Measurements from ENCODE around the gene MTARC2. TPM values are rescaled to one million over a fixed set of nuclear protein-coding genes. Genes with fewer than 3 reads are reported as not detected.

Gene MTARC2
- total and polyA plus RNA-seq, 3 experiments from 2014 or later, result not detected

DNA sequence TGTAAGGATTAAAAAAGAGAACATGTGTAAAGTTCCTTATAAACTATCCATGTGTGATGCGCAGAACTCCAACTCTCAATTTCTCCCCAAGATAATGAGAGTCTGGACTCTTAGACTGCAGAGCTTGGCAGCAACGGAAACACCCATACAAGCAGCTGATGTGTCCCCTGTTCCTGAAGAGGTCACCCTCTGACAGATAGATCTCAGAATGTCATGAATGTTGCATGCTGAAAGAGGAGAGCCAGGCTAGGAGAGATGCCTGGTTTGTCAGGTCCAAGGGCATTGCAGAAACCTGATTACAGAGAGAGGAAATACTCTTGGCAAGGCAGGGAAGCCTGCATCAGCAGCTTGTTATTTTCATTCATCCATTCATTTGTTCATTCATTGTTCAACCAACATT lies 62.8 kb downstream of the MTARC2 start:
- H3K27ac ChIP-seq (ENCODE audit: low read depth, low read length), result no peak overlapping the region
- POLR2A ChIA-PET, result no interaction called here
- no peaks in the 10 kb centered on the region for H3K4me1 ChIP-seq (ENCODE audit: insufficient read depth, low read length)
- H3K36me3 ChIP-seq (ENCODE audit: insufficient read depth, low read length), result no peaks in the 10 kb centered on the region
- Mint-ChIP-seq H3K36me3 (no peaks in the 10 kb centered on the region), H3K9me3 (no peaks in the 10 kb centered on the region), H3K27ac (no peak overlapping the region), H3K4me1 (peaks cover 6 to 10% (median 7%) of the 10 kb centered on the region in 3 donors), H3K27me3 (peaks cover 3 to 64% of the 10 kb centered on the region in 2 donors), H3K4me3 (peak overlapping the region in 4 of 7 donors; percentile 58 to 75 (median 69))
- no peaks in the 10 kb centered on the region for H3K9me3 ChIP-seq (ENCODE audit: low read length)
- H3K27me3 ChIP-seq (ENCODE audit: insufficient read depth, low read length, poor library complexity, severe bottlenecking), result no peaks in the 10 kb centered on the region
- CTCF ChIA-PET, result interaction anchor here (0.9 to 1.4 kb wide), 5 partner anchors 12 to 1645 kb away, joined by 3 to 5 read pairs (median 5); no protein-coding TSS in a partner anchor
- H3K4me3 ChIP-seq (ENCODE audit: low read length), result no peak overlapping the region
- no peak for DNase-seq

DNA sequence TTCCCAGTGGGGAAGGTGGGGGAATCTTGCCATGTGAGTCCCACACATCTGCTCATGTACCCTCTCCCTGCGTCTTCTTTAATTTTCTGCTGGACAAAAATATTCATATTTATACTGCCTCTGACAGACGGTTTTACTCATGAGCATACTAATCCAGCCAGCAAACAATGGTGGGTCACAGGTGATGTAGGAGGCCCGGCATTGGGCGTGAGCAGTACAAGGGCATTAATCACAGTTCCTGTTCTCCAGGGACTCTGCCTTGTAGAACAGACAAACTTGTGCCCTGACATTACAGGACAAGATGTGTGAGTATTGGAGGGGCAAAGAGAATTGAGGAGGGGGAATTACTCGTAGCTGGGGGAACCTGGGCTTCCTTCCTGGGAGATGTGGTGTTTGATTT lies 63.6 kb downstream of the MTARC2 start:
- H3K36me3 Mint-ChIP-seq, result no peaks in the 10 kb centered on the region
- CTCF ChIA-PET, result interaction anchor here (1.2 kb wide), 1 partner anchor 1644 kb away, joined by 5 read pairs; no protein-coding TSS in a partner anchor
- no peaks in the 10 kb centered on the region for H3K4me1 ChIP-seq (ENCODE audit: insufficient read depth, low read length)

GRCh38 chr1:220812308-220812707 lies 64.2 kb downstream of the MTARC2 start:
- no peak overlapping the region for H3K4me3 Mint-ChIP-seq
- Histone ChIP-seq H3K4me1 (ENCODE audit: insufficient read depth, low read length) (no peaks in the 10 kb centered on the region), H3K9me3 (ENCODE audit: low read length) (no peaks in the 10 kb centered on the region), H3K27me3 (ENCODE audit: insufficient read depth, low read length, poor library complexity, severe bottlenecking) (no peaks in the 10 kb centered on the region), H3K36me3 (ENCODE audit: insufficient read depth, low read length) (no peaks in the 10 kb centered on the region), H3K27ac (ENCODE audit: low read depth, low read length) (no peak overlapping the region), H3K4me3 (ENCODE audit: low read length) (no peak overlapping the region)
- ChIA-PET CTCF (no interaction called here), POLR2A (no interaction called here)
- no peaks in the 10 kb centered on the region for H3K9me3 Mint-ChIP-seq
- no peak for DNase-seq
- no peak overlapping the region for H3K27ac Mint-ChIP-seq
- no peaks in the 10 kb centered on the region for H3K36me3 Mint-ChIP-seq
- H3K27me3 Mint-ChIP-seq, result peaks cover 3 to 55% of the 10 kb centered on the region in 2 donors
- H3K4me1 Mint-ChIP-seq, result peaks cover 6 to 10% (median 7%) of the 10 kb centered on the region in 3 donors

More for the DNA sequence above, 63.6 kb downstream of the MTARC2 start:
- H3K27me3 ChIP-seq (ENCODE audit: insufficient read depth, low read length, poor library complexity, severe bottlenecking), result no peaks in the 10 kb centered on the region
- H3K27ac Mint-ChIP-seq, result peak overlapping the region in 2 of 8 donors; percentile 11 to 44
- no peaks in the 10 kb centered on the region for H3K36me3 ChIP-seq (ENCODE audit: insufficient read depth, low read length)
- H3K4me1 Mint-ChIP-seq, result peaks cover 6 to 10% (median 7%) of the 10 kb centered on the region in 3 donors
- H3K4me3 ChIP-seq (ENCODE audit: low read length), result no peak overlapping the region
- peaks cover 3 to 60% of the 10 kb centered on the region in 2 donors for H3K27me3 Mint-ChIP-seq
- no peak overlapping the region for H3K4me3 Mint-ChIP-seq
- no peak overlapping the region for H3K27ac ChIP-seq (ENCODE audit: low read depth, low read length)
- POLR2A ChIA-PET, result no interaction called here
- no peak for DNase-seq
- no peaks in the 10 kb centered on the region for H3K9me3 Mint-ChIP-seq
- no peaks in the 10 kb centered on the region for H3K9me3 ChIP-seq (ENCODE audit: low read length)

- Histone ChIP-seq H3K9me3 (ENCODE audit: low read length) (no peaks in the 10 kb centered on the region), H3K4me1 (ENCODE audit: insufficient read depth, low read length) (no peaks in the 10 kb centered on the region), H3K4me3 (ENCODE audit: low read length) (no peak overlapping the region), H3K27me3 (ENCODE audit: insufficient read depth, low read length, poor library complexity, severe bottlenecking) (no peaks in the 10 kb centered on the region), H3K27ac (ENCODE audit: low read depth, low read length) (no peak overlapping the region), H3K36me3 (ENCODE audit: insufficient read depth, low read length) (no peaks in the 10 kb centered on the region)
- ChIA-PET POLR2A (no interaction called here), CTCF (no interaction called here)
- peak overlapping the region in 1 of 8 donors; percentile 33 for H3K27ac Mint-ChIP-seq
- H3K4me1 Mint-ChIP-seq, result peaks cover 6 to 10% (median 7%) of the 10 kb centered on the region in 3 donors
- H3K4me3 Mint-ChIP-seq, result no peak overlapping the region
- H3K36me3 Mint-ChIP-seq, result no peaks in the 10 kb centered on the region
- no peaks in the 10 kb centered on the region for H3K9me3 Mint-ChIP-seq
- peaks cover 6 to 52% of the 10 kb centered on the region in 2 donors for H3K27me3 Mint-ChIP-seq
- no peak for DNase-seq
These were observed 64.9 kb downstream of the MTARC2 start for GRCh38 chr1:220813013-220813412.

GRCh38 chr1:220815409-220815808 lies 67.3 kb downstream of the MTARC2 start:
- Mint-ChIP-seq H3K9me3 (peaks cover 0 to 1% (median 0%) of the 10 kb centered on the region in 5 donors), H3K4me1 (peaks cover under 1 to 3% (median 2%) of the 10 kb centered on the region in 3 donors), H3K27me3 (peaks cover 6 to 44% of the 10 kb centered on the region in 2 donors), H3K4me3 (no peak overlapping the region), H3K27ac (no peak overlapping the region), H3K36me3 (no peaks in the 10 kb centered on the region)
- ChIA-PET CTCF (no interaction called here), POLR2A (no interaction called here)
- Histone ChIP-seq H3K4me1 (ENCODE audit: insufficient read depth, low read length) (no peaks in the 10 kb centered on the region), H3K9me3 (ENCODE audit: low read length) (no peaks in the 10 kb centered on the region), H3K27ac (ENCODE audit: low read depth, low read length) (no peak overlapping the region), H3K4me3 (ENCODE audit: low read length) (no peak overlapping the region), H3K27me3 (ENCODE audit: insufficient read depth, low read length, poor library complexity, severe bottlenecking) (no peaks in the 10 kb centered on the region), H3K36me3 (ENCODE audit: insufficient read depth, low read length) (no peaks in the 10 kb centered on the region)
- DNase-seq, result no peak

DNA sequence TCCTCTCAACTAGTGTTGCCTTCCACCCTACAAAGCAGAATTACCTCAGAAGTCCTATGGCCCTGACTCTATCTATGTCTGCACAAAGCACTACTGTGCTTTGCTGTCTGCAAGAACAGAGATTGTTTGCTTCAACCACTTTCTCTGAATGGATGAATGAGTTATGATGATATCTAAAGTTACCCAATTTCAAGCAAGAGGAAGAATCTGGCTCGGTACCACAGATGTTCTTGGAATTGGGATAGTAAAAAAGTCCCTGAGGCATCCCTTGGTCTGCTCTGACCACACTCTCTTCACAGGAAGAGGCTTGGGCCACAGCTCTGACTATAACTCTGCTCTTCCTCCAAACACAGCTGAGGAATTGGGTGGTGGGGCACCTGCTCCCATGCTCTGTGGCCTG lies 69.8 kb downstream of the MTARC2 start:
- DNase-seq, result no peak
- no peaks in the 10 kb centered on the region for H3K4me1 Mint-ChIP-seq
- no peak overlapping the region for H3K4me3 ChIP-seq (ENCODE audit: low read length)
- H3K9me3 ChIP-seq (ENCODE audit: low read length), result no peaks in the 10 kb centered on the region
- H3K4me1 ChIP-seq (ENCODE audit: insufficient read depth, low read length), result no peaks in the 10 kb centered on the region
- no peaks in the 10 kb centered on the region for H3K36me3 ChIP-seq (ENCODE audit: insufficient read depth, low read length)
- peaks cover 0 to 4% (median 0%) of the 10 kb centered on the region in 5 donors for H3K9me3 Mint-ChIP-seq
- peaks cover 4 to 30% of the 10 kb centered on the region in 2 donors for H3K27me3 Mint-ChIP-seq
- H3K4me3 Mint-ChIP-seq, result no peak overlapping the region
- CTCF ChIA-PET, result no interaction called here
- no peaks in the 10 kb centered on the region for H3K36me3 Mint-ChIP-seq
- no peak overlapping the region for H3K27ac ChIP-seq (ENCODE audit: low read depth, low read length)
- POLR2A ChIA-PET, result no interaction called here
- H3K27ac Mint-ChIP-seq, result no peak overlapping the region
- H3K27me3 ChIP-seq (ENCODE audit: insufficient read depth, low read length, poor library complexity, severe bottlenecking), result no peaks in the 10 kb centered on the region

- no peak for DNase-seq
- Histone ChIP-seq H3K36me3 (ENCODE audit: insufficient read depth, low read length) (no peaks in the 10 kb centered on the region), H3K4me1 (ENCODE audit: insufficient read depth, low read length) (no peaks in the 10 kb centered on the region), H3K9me3 (ENCODE audit: low read length) (no peaks in the 10 kb centered on the region), H3K4me3 (ENCODE audit: low read length) (no peak overlapping the region), H3K27me3 (ENCODE audit: insufficient read depth, low read length, poor library complexity, severe bottlenecking) (no peaks in the 10 kb centered on the region), H3K27ac (ENCODE audit: low read depth, low read length) (no peak overlapping the region)
- Mint-ChIP-seq H3K36me3 (no peaks in the 10 kb centered on the region), H3K9me3 (peaks cover 0 to 4% (median 0%) of the 10 kb centered on the region in 5 donors), H3K27ac (no peak overlapping the region), H3K4me1 (no peaks in the 10 kb centered on the region), H3K27me3 (peaks cover 4 to 23% of the 10 kb centered on the region in 2 donors), H3K4me3 (no peak overlapping the region)
- CTCF ChIA-PET, result no interaction called here
- POLR2A ChIA-PET, result no interaction called here
These were observed 70.5 kb downstream of the MTARC2 start for GRCh38 chr1:220818421-220819173.

GRCh38 chr1:220819467-220820026 lies 71.4 kb downstream of the MTARC2 start:
- Mint-ChIP-seq H3K9me3 (peaks cover 0 to 4% (median 0%) of the 10 kb centered on the region in 5 donors), H3K36me3 (no peaks in the 10 kb centered on the region), H3K27ac (no peak overlapping the region), H3K4me1 (no peaks in the 10 kb centered on the region), H3K4me3 (no peak overlapping the region), H3K27me3 (peaks cover 4 to 19% of the 10 kb centered on the region in 2 donors)
- ChIA-PET POLR2A (no interaction called here), CTCF (no interaction called here)
- H3K36me3 ChIP-seq (ENCODE audit: insufficient read depth, low read length), result no peaks in the 10 kb centered on the region
- H3K27me3 ChIP-seq (ENCODE audit: insufficient read depth, low read length, poor library complexity, severe bottlenecking), result no peaks in the 10 kb centered on the region
- no peak overlapping the region for H3K4me3 ChIP-seq (ENCODE audit: low read length)
- no peak for DNase-seq
- H3K27ac ChIP-seq (ENCODE audit: low read depth, low read length), result no peak overlapping the region
- no peaks in the 10 kb centered on the region for H3K9me3 ChIP-seq (ENCODE audit: low read length)
- H3K4me1 ChIP-seq (ENCODE audit: insufficient read depth, low read length), result no peaks in the 10 kb centered on the region
